GM19467 (cell line): ENCODE results near the gene TNNI3K.

Experiments
- ATAC-seq: cut with Tn5 transposase; IDR thresholded peaks from one replicate; pipeline ENCODE4 v1.9.1; 2021; ENCODE audit warnings: mild to moderate bottlenecking, moderate library complexity; ENCODE audit not compliant: unreplicated experiment

Gene TNNI3K

DNA sequence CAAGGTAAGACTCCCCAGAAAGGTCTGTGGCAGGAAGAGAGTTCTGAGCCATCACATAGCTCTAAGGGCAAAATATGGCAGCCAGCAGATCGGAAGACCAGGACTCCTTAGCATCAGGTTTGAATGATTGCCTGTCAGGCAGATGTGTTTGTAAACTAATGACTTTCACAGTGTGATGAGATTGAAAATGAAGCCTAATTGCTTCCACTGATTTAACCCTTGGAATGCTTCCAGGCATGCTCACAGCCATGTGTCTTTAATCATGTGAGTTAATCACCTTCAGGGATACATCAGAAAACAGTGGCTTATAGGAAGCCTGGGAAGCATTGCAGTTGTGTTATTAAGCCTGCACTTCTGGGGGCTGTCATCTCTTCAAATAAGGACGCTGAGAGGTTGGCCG is 194.4 kb downstream of the TNNI3K start:
- ATAC-seq, result no peak

DNA sequence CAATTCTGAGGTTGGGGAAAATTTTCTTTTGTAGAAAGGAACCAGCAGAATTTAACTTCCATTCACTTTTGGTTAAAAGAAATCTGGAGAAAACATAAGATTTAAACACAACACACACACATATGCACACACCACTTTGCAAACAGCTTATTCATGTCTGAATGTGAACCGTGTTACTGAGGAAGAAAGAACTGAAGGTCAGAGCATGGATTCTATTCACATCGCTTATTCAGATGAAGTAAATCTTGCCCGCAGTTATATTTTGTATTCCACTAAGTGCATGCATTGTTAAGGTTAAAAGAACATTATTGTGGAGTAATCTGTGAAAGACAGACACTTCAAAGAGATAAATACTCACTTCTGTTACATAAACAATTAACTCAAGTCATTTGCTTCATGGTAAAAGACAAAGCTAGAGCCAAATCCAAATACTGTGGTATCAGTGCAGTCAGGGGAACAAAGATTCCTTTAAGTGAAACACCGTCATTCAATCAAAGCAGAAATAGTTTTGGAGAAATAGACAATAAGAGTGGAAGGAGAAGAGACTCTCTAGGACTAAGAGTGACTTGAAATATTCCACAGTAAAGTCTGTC is 195.3 kb downstream of the TNNI3K start:
- no peak for ATAC-seq

DNA sequence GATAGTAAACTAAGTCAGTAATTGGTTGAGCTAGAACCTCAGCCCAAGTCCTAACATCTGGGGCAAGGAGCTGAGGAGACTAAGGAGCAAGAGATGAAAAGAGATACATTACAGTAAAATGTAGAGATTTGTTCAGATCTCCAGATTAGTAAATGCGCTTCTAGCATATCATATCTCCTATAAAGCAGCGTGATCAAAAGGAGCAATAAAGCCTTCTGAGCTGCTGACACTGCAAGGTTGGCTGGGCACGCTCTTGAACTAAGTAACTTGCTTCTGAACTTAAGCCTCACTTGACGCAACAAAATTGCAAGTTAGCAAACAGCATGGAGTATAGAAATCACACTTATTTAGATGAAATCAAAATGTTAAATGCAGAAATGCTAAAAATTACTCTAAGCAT is 196.3 kb downstream of the TNNI3K start:
- ATAC-seq, result no peak

DNA sequence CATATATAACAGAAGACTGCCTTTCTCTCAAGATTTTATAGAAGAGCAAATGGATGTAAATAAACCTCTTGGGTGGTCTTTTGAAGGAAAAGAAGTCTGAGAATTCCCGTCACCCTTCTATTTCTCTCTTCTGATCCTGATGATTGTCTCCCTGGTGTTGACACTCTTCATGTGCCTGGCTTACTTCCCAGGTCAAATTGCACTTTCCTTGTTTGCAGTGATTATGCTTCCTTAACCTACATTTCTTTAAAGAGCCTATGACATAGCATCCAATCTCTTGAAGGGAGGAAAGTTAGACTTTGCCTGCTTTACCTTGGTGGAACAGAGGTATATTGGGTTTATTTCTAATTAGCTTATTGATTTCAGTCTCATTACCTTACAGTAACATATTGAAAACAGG is 197.1 kb downstream of the TNNI3K start:
- ATAC-seq, result no peak

DNA sequence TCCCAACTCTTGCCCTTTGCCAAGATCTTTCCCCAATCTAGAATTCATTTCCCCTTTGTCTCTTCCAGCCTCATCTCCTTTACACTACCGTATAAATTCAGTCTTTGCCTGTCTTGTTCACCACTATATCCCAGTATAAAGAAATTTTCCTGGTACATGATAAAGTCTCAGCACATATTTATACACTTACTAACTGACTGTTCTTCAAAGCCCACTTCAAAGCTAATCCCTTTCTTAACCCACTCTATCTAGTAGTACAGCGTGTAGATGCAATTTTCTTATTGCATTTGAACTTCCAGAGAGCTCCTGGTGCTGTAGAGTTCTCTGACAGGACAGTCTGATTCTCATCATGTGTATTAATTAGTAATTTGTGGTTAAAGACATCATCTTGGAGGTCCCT is 199.1 kb downstream of the TNNI3K start:
- ATAC-seq, result no peak

DNA sequence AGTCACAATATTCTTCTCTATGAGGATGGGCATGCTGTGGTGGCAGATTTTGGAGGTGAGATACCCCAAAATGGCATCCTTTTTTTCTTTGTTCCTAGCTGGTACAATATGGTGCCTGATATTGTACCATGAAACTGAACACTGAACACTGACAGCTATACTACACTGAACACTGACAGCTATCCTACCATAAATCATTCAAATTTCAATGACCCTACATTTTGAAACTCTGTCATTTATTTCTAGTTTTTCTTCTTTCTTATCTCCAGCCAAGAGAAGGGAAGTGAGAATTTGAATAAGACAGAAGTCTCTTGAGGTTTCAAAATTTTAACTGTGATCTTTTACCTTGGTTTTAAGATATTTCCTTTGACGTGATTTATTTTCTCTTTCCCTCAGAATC is 200.9 kb downstream of the TNNI3K start:
- no peak for ATAC-seq

DNA sequence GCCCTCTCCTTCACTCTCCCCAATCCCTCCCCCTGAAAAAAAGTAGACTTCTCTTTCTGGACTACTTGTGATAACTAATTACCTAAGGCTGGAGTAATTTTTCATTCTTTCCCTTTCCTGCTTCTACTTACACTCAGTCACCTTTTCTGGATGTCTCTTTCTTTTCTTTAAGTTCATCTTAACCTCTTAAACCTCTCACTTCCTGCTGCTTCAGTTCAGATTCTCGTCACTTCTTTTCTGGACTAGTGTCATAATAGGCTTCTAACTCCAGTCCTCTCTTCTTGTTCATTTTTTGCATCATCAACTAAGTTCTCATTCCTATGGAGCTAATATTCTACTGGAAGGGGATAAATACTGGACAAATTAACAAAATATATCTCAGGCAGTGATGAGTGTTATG is 201.8 kb downstream of the TNNI3K start:
- no peak for ATAC-seq

DNA sequence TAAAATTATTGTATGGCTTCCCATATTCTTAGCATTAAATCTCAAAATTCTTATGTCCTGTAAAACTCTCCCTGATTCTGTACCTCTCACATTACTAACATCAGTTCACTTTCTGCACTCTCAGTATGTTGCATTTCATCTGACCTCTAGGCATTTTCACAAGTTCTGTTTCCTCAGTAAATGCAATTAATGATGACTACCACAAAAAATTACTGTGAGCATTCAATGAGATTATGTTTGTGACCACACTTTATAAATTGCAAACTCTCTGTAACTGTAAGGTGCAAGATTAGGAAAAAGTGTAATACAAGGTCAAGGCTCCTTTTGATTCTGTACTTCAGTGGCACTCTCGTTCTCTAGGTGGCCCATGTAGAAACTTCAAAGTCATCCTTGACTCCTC is 216.8 kb downstream of the TNNI3K start:
- ATAC-seq, result no peak

DNA sequence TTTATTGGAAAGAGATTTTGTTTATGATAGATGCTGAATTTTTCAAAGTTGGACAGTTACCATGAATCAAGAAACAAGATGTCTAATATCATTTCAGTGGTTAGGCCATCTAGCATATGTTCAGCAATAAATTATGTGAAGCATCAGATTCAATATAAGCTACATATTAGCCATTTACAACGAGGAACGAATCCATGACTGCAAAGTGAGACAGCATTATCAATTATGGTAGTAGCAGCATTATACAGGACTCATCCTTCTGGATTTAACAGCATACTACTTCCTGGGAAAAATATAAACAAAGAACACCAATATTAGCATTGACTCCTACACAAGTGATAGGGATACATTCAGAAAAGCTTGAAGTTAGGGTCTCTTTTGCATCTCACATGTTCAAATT is 218.1 kb downstream of the TNNI3K start:
- no peak for ATAC-seq

DNA sequence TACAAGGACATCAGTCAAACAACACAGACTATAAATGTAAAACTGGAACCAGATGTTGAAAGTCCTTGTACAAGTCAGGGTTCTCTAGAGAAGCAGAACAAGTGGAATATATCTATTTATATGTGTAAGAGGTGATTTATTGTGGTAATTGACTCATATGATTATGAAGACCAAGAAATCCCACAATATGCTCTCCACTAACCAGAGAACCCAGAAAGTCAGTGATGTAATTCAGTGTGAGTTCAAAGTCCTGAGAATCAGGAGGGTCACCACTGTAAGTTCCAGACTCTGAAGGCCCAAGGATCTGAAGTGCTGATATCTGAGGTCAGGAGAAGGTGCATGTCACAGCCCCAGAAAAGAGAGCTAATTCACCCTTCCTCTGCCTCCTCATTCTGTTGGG is 220.2 kb downstream of the TNNI3K start:
- no peak for ATAC-seq

DNA sequence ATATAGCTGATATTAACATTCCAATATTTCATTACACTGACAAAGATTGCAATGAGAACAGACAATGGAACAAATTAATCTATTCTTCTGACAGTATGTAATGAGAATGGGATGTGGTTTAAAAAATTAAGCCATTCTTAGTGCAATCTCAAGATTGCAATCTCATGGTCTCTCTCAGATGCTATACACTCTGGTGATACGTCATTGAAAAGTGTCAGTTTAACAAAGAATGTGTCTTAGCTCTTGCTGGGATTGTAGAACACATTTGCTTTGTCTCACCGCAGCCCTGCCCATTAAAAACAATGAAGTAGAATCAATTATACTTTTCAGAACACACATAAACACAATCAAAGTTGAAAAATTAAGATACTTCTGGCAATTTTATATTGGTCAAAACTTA is 222.1 kb downstream of the TNNI3K start:
- no peak for ATAC-seq

DNA sequence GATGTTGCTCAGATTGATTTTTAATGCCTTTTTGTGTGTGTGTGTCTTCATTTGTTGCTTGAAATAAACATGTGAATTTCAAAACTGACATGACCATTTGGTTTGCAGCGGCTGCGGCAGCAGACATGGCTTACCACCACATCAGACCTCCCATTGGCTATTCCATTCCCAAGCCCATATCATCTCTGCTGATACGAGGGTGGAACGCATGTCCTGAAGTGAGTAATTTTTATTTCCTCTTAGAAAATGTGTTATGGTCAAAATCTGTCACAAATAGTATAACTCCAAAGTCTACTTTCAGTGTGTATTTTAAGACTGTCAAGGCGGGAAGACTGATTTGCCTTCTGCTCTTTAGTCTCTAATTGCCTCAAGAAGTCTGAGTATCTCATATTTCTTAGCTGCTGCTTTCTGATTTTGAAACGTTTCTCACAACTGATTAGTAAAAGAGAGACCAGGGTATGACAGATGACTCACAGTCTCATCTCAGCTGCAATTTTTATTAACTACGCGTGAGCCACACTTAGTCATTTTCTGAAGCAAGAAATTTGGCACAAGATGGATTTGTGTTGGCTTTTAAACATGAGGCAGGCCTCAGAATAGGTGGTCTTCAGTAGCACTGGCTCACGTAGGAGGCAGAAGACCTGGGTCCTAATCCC is 228.3 kb downstream of the TNNI3K start:
- no peak for ATAC-seq

DNA sequence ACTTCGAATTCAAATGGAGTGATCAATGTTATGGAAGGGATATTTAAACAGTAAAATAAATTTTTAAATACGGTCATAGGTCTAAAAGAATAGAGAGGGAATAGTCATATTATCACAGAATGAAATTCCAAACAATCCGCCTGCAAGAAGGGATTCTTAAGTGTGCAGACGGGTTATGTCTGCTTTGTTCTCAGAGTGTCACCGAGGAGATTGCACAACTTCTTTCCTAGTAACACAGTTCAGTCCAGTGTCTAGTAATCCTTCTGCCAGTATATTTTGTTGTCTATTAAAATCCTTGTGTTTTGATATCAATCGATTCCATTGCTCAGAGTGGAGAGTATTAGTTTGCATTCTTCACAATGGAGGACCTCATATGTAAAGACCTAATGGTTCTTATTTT is 228.8 kb downstream of the TNNI3K start:
- ATAC-seq, result no peak

DNA sequence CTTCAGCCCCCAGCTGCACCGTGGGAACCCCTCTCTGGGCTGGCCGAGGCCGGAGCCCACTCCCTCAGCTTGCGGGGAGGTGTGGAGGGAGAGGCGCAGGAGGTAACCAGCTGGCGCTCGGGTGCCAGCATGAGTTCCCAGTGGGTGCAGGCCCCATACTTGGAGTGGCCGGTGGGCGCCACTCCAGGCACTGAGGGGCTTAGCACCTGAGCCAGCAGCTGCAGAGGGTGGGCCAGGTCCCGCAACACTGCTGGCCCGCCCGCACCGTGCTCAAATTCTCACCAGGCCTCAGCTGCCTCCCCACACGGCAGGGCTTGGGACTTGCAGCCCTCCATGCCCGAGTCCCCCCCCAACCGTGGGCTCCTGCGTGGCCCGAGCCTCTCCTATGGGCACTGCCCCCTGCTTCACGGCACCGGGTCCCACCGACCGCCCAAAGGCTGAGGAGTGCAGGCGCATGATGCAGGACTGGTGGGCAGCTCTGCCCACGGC is 230.1 kb downstream of the TNNI3K start:
- ATAC-seq, result no peak

DNA sequence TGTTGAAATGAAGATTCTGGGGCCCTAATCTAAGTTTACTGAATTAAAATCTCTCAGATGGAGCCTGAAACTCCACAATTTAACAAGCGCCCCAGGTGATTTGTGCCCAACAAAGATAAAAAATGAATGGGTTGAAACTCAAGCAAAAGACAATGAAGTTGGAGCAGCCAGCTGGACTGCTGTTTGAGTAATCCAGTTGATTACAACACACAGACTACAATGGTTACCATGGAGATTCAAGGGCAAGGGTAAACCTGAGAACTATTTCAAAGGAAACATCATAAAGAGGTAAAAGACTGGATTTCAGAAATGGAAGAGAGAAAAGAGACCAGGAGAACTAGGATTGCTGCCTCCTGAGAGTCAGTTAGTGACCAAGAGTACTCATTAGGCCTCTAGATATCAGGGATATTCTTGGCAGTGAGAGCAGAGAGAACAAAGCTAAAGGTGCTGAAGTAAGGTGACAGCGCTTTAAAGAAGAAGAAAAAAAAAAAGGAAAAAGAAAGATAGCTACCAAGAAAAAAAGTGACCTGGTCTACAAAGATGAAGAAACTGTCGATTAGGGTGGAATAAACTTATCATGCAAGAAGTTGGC is 232.7 kb downstream of the TNNI3K start:
- ATAC-seq, result no peak

DNA sequence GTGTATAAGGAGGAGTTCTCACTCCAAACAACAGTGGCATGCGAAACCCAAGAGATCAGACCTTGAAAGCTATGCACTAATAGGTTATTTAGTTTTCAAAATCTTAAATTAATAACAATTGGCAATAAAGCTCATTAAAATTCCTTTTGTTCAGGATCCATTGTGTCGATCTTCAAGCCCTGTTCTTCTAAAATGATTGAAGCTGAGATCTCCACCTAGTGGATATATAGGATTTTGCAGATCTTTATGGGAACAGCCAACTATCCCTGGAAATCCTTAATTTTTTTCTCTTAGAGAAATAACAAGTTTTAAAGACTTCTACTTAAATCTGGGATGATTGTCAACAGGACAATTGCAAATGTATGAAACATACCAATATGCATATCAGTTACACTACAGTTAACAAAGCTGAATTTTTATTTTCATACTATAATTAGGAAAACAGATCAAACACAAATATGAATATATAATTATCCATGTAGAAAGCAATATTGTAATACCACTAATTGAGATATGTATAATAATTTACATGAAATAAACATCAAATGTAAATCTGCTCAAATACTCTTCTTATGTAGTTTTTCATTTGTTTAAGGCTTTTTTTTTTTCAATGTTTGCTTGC is 233.9 kb downstream of the TNNI3K start:
- ATAC-seq, result no peak

DNA sequence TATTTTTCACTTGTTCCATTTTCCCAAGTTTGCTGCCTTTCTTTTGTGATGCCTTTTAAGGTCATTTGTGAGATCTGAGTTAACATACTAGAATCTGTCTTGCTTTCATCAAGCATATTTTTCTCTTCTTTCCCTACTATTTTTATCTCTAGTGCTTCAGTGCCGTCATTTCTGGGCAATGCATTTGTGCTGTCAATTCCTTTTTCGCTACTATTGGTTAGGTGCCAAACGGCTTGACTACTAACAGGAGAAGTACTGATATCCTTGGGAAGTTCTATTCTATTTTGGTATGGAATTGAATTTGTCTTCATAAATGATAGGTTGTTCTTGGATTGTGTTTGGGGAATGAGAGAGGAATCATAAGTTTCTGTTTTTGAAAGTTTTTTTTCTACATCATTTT is 235.1 kb downstream of the TNNI3K start:
- ATAC-seq, result no peak

DNA sequence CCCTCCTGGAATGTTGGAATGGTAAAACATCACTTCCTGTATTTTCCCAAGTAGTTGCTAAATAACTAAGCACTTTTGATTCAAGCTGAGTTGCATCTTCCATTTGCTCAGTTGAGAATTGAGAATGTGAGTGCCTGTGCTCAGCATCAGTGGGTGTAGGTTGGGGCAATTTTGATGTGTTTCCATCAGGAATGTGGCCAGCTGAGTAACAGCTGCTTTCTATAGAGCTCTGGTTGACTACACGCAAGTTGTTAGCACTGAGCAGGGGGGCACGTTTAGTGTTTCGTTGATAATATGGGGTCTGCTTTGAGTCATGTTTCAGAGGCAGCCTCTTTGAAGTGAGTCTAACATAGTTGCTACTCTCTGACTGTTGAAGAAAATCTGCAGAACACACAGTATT is 235.7 kb downstream of the TNNI3K start:
- no peak for ATAC-seq

DNA sequence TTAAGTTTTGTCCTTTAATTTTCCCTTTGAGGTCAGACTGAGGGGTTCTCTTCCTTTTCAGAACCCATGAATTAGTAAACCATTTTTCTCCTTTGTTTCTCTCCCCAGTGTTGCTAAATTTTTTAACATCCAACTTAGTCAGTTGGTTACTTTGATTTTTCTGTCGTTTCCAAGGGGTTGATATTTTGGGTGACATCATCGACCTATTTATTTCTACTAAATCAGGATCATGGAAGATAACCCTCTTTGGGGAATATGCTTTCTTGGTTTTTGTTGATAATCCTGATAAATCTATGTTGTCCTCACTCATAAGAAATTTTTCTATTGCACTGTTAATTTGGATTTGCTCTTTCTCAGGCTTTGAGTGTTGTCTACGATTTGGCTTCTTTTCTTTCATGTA is 236.3 kb downstream of the TNNI3K start:
- no peak for ATAC-seq

DNA sequence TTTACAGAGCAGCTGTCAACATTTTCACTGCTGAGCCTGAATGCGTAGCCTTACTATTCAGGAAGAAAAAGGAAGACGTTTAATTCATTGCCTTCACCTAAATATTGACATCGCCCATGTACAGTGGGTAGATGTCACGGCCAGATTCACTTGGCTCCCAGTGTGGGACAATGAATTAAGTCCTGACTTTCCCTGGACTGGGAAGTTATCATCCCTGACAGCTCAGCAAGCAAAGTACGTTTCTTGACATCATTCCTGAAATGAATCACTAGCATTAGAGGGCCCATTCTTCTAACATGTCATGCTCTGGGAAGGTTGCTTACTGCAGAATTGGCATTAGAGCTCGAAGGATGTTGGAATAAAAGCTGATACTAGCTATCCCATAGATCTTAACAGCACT is 239.4 kb downstream of the TNNI3K start:
- no peak for ATAC-seq

DNA sequence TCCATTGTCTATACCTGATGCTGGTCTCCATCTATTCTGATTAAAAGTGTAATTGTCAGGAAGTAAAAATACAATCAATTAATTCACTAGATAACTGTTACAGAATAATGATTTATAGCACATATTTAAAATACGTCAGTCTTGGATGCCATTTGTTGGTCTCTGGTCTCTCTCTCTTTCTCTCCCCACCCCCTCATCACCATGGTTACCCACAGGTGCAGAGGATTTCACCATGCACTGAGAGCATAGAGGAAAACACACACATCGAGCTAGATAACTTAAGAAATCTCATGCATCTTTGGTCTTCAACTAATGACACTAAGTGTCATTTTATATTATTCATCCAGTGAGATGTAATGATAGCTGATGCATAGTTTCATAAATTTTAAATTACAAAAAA is 243.8 kb downstream of the TNNI3K start:
- no peak for ATAC-seq

DNA sequence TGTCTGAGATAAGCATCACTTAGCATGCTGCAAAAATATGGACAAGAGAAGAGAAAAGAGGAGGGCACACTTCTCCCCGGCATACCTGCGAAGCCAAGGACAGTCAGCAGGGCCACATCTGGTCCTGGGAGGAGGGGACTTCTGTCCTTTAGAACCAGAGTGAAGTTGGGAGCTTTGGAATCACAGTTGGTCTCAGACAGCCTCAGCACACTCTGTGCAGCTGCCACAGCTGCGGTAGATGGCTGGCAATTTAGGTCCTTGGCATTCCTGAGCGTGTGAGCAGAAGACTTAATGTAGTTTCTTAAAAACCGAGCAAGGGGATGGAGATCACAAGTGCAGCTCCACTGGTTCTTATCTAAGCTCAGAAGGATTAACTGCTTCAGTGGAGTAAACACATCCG is 244.9 kb downstream of the TNNI3K start:
- ATAC-seq, result no peak
